Memory B cell (primary cell): ENCODE measurements around the gene SLC23A3.

Experiments used
- ATAC-seq: fragments of 150-1000 bp; cut with Tn5 transposase; 2 replicates; pipeline ENCODE4 v1.10.0; 2021; ENCODE audit warnings: low read depth, mild to moderate bottlenecking, moderate library complexity
- DNase-seq, 2 donors: peaks; one replicate each; pipeline ENCODE4 v3.0.0; 2022; ENCODE audit warnings: low spot score in 2 of 2
- H3K27ac Mint-ChIP-seq: one replicate; pipeline ENCODE4 v1.8.0; 2022; ENCODE audit warnings: mild to moderate bottlenecking, moderate library complexity, mixed read lengths
- H3K27me3 Mint-ChIP-seq: one replicate; pipeline ENCODE4 v1.8.0; 2022; ENCODE audit warnings: mixed read lengths
- H3K36me3 Mint-ChIP-seq: one replicate; pipeline ENCODE4 v1.8.0; 2022; ENCODE audit warnings: mild to moderate bottlenecking, mixed read lengths
- H3K4me1 Mint-ChIP-seq: one replicate; pipeline ENCODE4 v1.8.0; 2022; ENCODE audit warnings: mixed read lengths
- H3K4me3 Mint-ChIP-seq: one replicate; pipeline ENCODE4 v1.8.0; 2022; ENCODE audit warnings: mild to moderate bottlenecking, moderate library complexity, mixed read lengths
- H3K9me3 Mint-ChIP-seq: one replicate; pipeline ENCODE4 v1.8.0; 2022; ENCODE audit warnings: mixed read lengths

The SLC23A3 gene

GRCh38 chr2:219112062-219112406 is 57.8 kb downstream of the SLC23A3 start:
- no peaks in the 10 kb centered on the region for H3K27me3 Mint-ChIP-seq
- H3K9me3 Mint-ChIP-seq, result no peaks in the 10 kb centered on the region
- no peak overlapping the region for H3K27ac Mint-ChIP-seq
- H3K4me3 Mint-ChIP-seq, result no peak overlapping the region
- DNase-seq (no peak), ATAC-seq (no peak)
- peaks cover 20% of the 10 kb centered on the region for H3K4me1 Mint-ChIP-seq
- H3K36me3 Mint-ChIP-seq, result peaks cover 14% of the 10 kb centered on the region
